Neural cell (in vitro differentiated cells): Measurements from ENCODE around the gene MGAT4C. TPM values are rescaled to one million over a fixed set of nuclear protein-coding genes. Genes with fewer than 3 reads are reported as not detected.

Source experiments
- H2AFZ ChIP-seq: fragments of 200-600, 300-800 bp; sonication (generic), shearing (Covaris generic); 2 replicates; pipeline ENCODE4 v1.6.0; 2014; ENCODE audit warnings: low read depth, mild to moderate bottlenecking, antibody characterized with exemption, low read length, moderate library complexity
- H3F3A ChIP-seq: fragments of 200-600 bp; shearing (Covaris generic); 2 replicates; pipeline ENCODE4 v1.6.1; 2016; ENCODE audit warnings: mild to moderate bottlenecking, moderate library complexity, mixed read lengths, antibody characterized with exemption, low read length; ENCODE audit not compliant: insufficient read depth, poor library complexity, severe bottlenecking
- H3K27ac ChIP-seq: fragments of 200-600, 300-800 bp; sonication (generic), shearing (Covaris generic); 2 replicates; pipeline ENCODE4 v1.5.1; 2014; ENCODE audit warnings: mild to moderate bottlenecking, low read length, moderate library complexity
- H3K27me3 ChIP-seq: fragments of 300-800, 200-600 bp; sonication (generic), shearing (Covaris generic); 2 replicates; pipeline ENCODE4 v1.6.0; 2014; ENCODE audit warnings: mild to moderate bottlenecking, low read depth, low read length, moderate library complexity; ENCODE audit not compliant: insufficient read depth
- H3K36me3 ChIP-seq: fragments of 300-800, 200-600 bp; sonication (generic), shearing (Covaris generic); 2 replicates; pipeline ENCODE4 v1.5.1; 2014; ENCODE audit warnings: mild to moderate bottlenecking, antibody characterized with exemption, low read length, moderate library complexity; ENCODE audit not compliant: insufficient read depth
- H3K4me2 ChIP-seq: fragments of 300-800, 200-600 bp; sonication (generic), shearing (Covaris generic); 2 replicates; pipeline ENCODE4 v1.6.0; 2014; ENCODE audit warnings: mild to moderate bottlenecking, low read length
- H3K4me3 ChIP-seq: fragments of 300-800, 200-600 bp; sonication (generic), shearing (Covaris generic); 2 replicates; pipeline ENCODE4 v1.5.1; 2014; ENCODE audit warnings: mild to moderate bottlenecking, low read length, moderate library complexity
- H3K79me2 ChIP-seq: fragments of 200-600 bp; shearing (Covaris generic); replicated peaks from 2 replicates; pipeline ENCODE4 v1.6.0; 2014; ENCODE audit warnings: mild to moderate bottlenecking, low read length, moderate library complexity; ENCODE audit not compliant: insufficient read depth
- H3K9ac ChIP-seq: fragments of 300-800, 200-600 bp; sonication (generic), shearing (Covaris generic); 2 replicates; pipeline ENCODE4 v1.6.1; 2016; ENCODE audit warnings: mild to moderate bottlenecking, low read length, mixed read lengths
- H3K9me2 ChIP-seq: fragments of 200-600 bp; shearing (Covaris generic); 2 replicates; pipeline ENCODE4 v1.6.1; 2016; ENCODE audit warnings: mild to moderate bottlenecking, low read length, mixed read lengths; ENCODE audit not compliant: insufficient read depth
- H3K9me3 ChIP-seq: fragments of 200-600, 300-800 bp; sonication (generic), shearing (Covaris generic); 2 replicates; pipeline ENCODE4 v1.6.1; 2016; ENCODE audit warnings: mild to moderate bottlenecking, mixed run types, low read length, moderate library complexity, mixed read lengths
- H4K20me1 ChIP-seq: fragments of 200-600 bp; shearing (Covaris generic); 2 replicates; pipeline ENCODE4 v1.6.1; 2016; ENCODE audit warnings: mild to moderate bottlenecking, mixed run types; ENCODE audit not compliant: insufficient read depth
- EP300 ChIP-seq: fragments of 450-650 bp; conservative IDR thresholded peaks from 2 replicates; pipeline ENCODE4 v1.6.1; 2014; ENCODE audit warnings: antibody characterized with exemption, mild to moderate bottlenecking, moderate library complexity; ENCODE audit not compliant: poor library complexity, severe bottlenecking
- EZH2 ChIP-seq: fragments of 200-600, 300-800 bp; shearing (Covaris generic), sonication (generic); IDR thresholded peaks from 2 replicates; pipeline ENCODE4 v1.6.1; 2014; ENCODE audit warnings: antibody characterized with exemption, low read length, borderline replicate concordance, mild to moderate bottlenecking; ENCODE audit not compliant: insufficient read depth, poor library complexity, severe bottlenecking
- MXI1 ChIP-seq: fragments of 450-650 bp; conservative IDR thresholded peaks from 2 replicates; pipeline ENCODE4 v1.6.1; 2014; ENCODE audit warnings: antibody characterized with exemption, mild to moderate bottlenecking; ENCODE audit not compliant: poor library complexity, severe bottlenecking
- POLR2AphosphoS5 ChIP-seq: IDR thresholded peaks from 2 replicates; pipeline ENCODE4 v1.6.1; 2012
- RAD21 ChIP-seq: fragments of 450-650 bp; conservative IDR thresholded peaks from 2 replicates; pipeline ENCODE4 v1.6.1; 2014; ENCODE audit warnings: antibody characterized with exemption, mild to moderate bottlenecking, moderate library complexity
- REST ChIP-seq: IDR thresholded peaks from 2 replicates; pipeline ENCODE4 v1.6.1; 2012; ENCODE audit warnings: borderline replicate concordance
- SMC3 ChIP-seq: fragments of 450-650 bp; conservative IDR thresholded peaks from 2 replicates; pipeline ENCODE4 v1.6.1; 2014; ENCODE audit warnings: antibody characterized with exemption, mild to moderate bottlenecking, moderate library complexity; ENCODE audit not compliant: poor library complexity
- TAF1 ChIP-seq: IDR thresholded peaks from 2 replicates; pipeline ENCODE4 v1.6.1; 2012; ENCODE audit warnings: low read depth
- polyA plus RNA-seq: library from polyadenylated mRNA; depleted of rRNA; stranded (reverse); fragments of >200 nt; gene quantifications from 2 replicates; pipeline ENCODE4 v1.2.3, GENCODE V29; 2014
- TF ChIP-seq, protein P1 (sequence below): fragments of 450-650 bp; IDR thresholded peaks from 2 replicates; pipeline ENCODE4 v1.5.1; 2014; ENCODE audit warnings: antibody characterized with exemption, mild to moderate bottlenecking, moderate library complexity; ENCODE audit not compliant: poor library complexity, severe bottlenecking

MGAT4C gene
- polyA plus RNA-seq, 1 donor from 2014 or later, result 20.7 TPM

- Histone ChIP-seq H3K4me3 (no peak overlapping the region), H3K9ac (no peak overlapping the region), H3K4me2 (no peak overlapping the region), H3K79me2 (no peaks in the 10 kb centered on the region), H3K36me3 (no peaks in the 10 kb centered on the region), H4K20me1 (no peaks in the 10 kb centered on the region), H3K27ac (no peak overlapping the region), H3K9me2 (no peaks in the 10 kb centered on the region), H3K27me3 (no peaks in the 10 kb centered on the region), H2AFZ (no peak overlapping the region), H3K9me3 (peaks cover 5% of the 10 kb centered on the region), H3F3A (no peaks in the 10 kb centered on the region)
- TF ChIP-seq EZH2 (no peak), EP300 (no peak), TAF1 (no peak), MXI1 (no peak), REST (no peak), RAD21 (no peak), SMC3 (no peak), POLR2AphosphoS5 (no peak)
- TF ChIP-seq, protein P1, sequence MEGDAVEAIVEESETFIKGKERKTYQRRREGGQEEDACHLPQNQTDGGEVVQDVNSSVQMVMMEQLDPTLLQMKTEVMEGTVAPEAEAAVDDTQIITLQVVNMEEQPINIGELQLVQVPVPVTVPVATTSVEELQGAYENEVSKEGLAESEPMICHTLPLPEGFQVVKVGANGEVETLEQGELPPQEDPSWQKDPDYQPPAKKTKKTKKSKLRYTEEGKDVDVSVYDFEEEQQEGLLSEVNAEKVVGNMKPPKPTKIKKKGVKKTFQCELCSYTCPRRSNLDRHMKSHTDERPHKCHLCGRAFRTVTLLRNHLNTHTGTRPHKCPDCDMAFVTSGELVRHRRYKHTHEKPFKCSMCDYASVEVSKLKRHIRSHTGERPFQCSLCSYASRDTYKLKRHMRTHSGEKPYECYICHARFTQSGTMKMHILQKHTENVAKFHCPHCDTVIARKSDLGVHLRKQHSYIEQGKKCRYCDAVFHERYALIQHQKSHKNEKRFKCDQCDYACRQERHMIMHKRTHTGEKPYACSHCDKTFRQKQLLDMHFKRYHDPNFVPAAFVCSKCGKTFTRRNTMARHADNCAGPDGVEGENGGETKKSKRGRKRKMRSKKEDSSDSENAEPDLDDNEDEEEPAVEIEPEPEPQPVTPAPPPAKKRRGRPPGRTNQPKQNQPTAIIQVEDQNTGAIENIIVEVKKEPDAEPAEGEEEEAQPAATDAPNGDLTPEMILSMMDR, result no peak
Observed at GRCh38 chr12:85998074-85998473, 258.1 kb downstream of the MGAT4C start.

DNA sequence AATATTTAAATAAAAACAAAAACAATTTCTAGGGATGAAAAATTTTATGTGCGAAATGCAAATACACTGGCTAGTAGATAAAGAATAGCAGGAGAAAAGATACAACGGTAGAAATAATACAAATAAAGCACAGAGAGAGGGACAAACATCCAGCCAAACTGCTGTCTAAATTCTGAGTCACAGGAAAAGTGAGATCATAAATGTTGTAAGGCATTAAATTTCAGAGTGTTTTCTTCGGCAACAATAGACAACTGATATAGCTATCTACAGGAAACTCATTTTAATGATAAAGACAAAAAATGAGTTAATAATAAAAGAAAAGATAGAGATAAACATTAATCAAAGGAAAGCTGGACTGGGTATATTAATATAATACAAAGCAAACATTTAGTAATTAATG is 259.9 kb downstream of the MGAT4C start:
- Histone ChIP-seq H3K9me2 (no peaks in the 10 kb centered on the region), H3K27ac (no peak overlapping the region), H4K20me1 (no peaks in the 10 kb centered on the region), H2AFZ (no peak overlapping the region), H3K9me3 (peaks cover 5% of the 10 kb centered on the region), H3K4me2 (no peak overlapping the region), H3K36me3 (no peaks in the 10 kb centered on the region), H3K79me2 (no peaks in the 10 kb centered on the region), H3F3A (no peaks in the 10 kb centered on the region), H3K27me3 (no peaks in the 10 kb centered on the region), H3K4me3 (no peak overlapping the region), H3K9ac (no peak overlapping the region)
- TF ChIP-seq, protein P1, result no peak
- TF ChIP-seq SMC3 (no peak), RAD21 (no peak), POLR2AphosphoS5 (no peak), EP300 (no peak)
